OCI-LY7 (cell line): ENCODE measurements around the gene NDUFB2.

Source experiments
- EZH2phosphoT487 ChIP-seq: fragments of 200-600 bp; sonication (generic); IDR thresholded peaks from 2 replicates; pipeline ENCODE4 v1.6.1; 2018; ENCODE audit warnings: low read depth, borderline replicate concordance, mild to moderate bottlenecking, mixed run types, antibody characterized with exemption, low read length, moderate library complexity, mixed read lengths
- TF ChIP-seq, protein P1 (sequence below): fragments of 200-600 bp; sonication (generic); conservative IDR thresholded peaks from 2 replicates; pipeline ENCODE4 v1.5.1; 2014; ENCODE audit warnings: mild to moderate bottlenecking, antibody characterized with exemption, low read length, moderate library complexity, mixed read lengths

DNA sequence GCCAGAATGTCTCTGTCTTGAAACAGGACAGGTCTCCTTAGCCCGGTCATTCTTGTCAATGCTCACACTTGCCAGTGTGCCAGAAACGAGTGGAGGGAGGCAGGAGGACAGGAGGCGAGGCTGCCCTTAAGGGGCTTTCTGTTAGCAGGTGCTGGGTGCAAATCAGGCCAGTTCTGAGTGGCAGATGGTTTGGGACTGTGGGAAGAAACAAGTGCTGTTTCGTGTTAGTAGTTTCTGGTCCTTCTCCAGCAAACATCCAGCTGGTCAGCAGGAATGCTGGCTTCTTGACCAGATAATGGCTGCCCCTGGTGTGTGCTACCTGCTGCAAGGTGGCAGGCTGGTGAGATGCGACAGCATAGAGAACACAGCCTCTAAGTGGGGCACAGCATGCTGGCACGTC is 8.2 kb upstream of the NDUFB2 start:
- TF ChIP-seq, protein P1, sequence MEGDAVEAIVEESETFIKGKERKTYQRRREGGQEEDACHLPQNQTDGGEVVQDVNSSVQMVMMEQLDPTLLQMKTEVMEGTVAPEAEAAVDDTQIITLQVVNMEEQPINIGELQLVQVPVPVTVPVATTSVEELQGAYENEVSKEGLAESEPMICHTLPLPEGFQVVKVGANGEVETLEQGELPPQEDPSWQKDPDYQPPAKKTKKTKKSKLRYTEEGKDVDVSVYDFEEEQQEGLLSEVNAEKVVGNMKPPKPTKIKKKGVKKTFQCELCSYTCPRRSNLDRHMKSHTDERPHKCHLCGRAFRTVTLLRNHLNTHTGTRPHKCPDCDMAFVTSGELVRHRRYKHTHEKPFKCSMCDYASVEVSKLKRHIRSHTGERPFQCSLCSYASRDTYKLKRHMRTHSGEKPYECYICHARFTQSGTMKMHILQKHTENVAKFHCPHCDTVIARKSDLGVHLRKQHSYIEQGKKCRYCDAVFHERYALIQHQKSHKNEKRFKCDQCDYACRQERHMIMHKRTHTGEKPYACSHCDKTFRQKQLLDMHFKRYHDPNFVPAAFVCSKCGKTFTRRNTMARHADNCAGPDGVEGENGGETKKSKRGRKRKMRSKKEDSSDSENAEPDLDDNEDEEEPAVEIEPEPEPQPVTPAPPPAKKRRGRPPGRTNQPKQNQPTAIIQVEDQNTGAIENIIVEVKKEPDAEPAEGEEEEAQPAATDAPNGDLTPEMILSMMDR = no peak
- TF ChIP-seq EZH2phosphoT487 = no peak
